Lower lobe of right lung (tissue), 2 donors: ENCODE results near the gene PRKN. TPM values are rescaled to one million over a fixed set of nuclear protein-coding genes. Genes with fewer than 3 reads are reported as not detected.
"Not testable (repeated sequence)": the region's sequence is repeated elsewhere in the genome, so short reads cannot be mapped to it uniquely, and the experiment has no call there.

Experiments
- ATAC-seq, 2 donors: fragments of 200-7000 bp; cut with Tn5 transposase; one replicate each; pipeline ENCODE4 v1.9.1; 2020 to 2022; ENCODE audit warnings: mild to moderate bottlenecking in 2 of 2, moderate library complexity in 2 of 2
- DNase-seq: peaks from one replicate; pipeline ENCODE4 v3.0.0-alpha.2; 2020
- H3K27ac ChIP-seq: fragments of 200-600 bp; one replicate; pipeline ENCODE4 v1.8.0; 2022
- H3K27me3 ChIP-seq: fragments of 200-600 bp; one replicate; pipeline ENCODE4 v1.8.0; 2022; ENCODE audit warnings: low read depth
- H3K36me3 ChIP-seq: fragments of 200-600 bp; one replicate; pipeline ENCODE4 v1.8.0; 2022; ENCODE audit warnings: mild to moderate bottlenecking
- H3K4me1 ChIP-seq: fragments of 200-600 bp; one replicate; pipeline ENCODE4 v1.8.0; 2022
- H3K4me3 ChIP-seq: fragments of 200-600 bp; one replicate; pipeline ENCODE4 v1.8.0; 2022; ENCODE audit warnings: mild to moderate bottlenecking
- H3K9me3 ChIP-seq: fragments of 200-600 bp; one replicate; pipeline ENCODE4 v1.8.0; 2022
- CTCF ChIP-seq: fragments of 200-600 bp; IDR thresholded peaks from one replicate; pipeline ENCODE4 v1.8.0; 2022; ENCODE audit warnings: antibody characterized with exemption, mild to moderate bottlenecking
- intact Hi-C: fragments of 100-400 bp; cut with DNase I; formaldehyde crosslinking; loops from one replicate; pipeline ENCODE4 v1.11.0; 2022
- total RNA-seq: library from RNA; stranded (reverse); fragmentation: NEBNext Ultra II Directional; extraction: Animal tissue kit (Norgen Biotek cat#: 25700); gene quantifications from one replicate; pipeline ENCODE4 v1.2.1, GENCODE V29; 2021
- donor health status: DM: no; HTN: yes; CAD: no; lungs with severe emphysema.

The PRKN gene
- total RNA-seq, 1 donor from 2014 or later, result 6.1 TPM

- Histone ChIP-seq H3K27me3 (no peaks in the 10 kb centered on the region), H3K4me3 (no peak overlapping the region), H3K36me3 (no peaks in the 10 kb centered on the region), H3K9me3 (no peaks in the 10 kb centered on the region), H3K4me1 (peaks cover 3% of the 10 kb centered on the region), H3K27ac (no peak overlapping the region)
- TF ChIP-seq CTCF, result no peak
- intact Hi-C loops, result no loop called here
- ATAC-seq (peak in 1 of 2 donors; percentile 36), DNase-seq (no peak)
These were observed 195.1 kb downstream of the PRKN start for GRCh38 chr6:162532283-162533008.

GRCh38 chr6:162531391-162531790, 196.2 kb downstream of the PRKN start:
- ATAC-seq, intact Hi-C loops, H3K4me3 ChIP-seq: not testable (repeated sequence)

GRCh38 chr6:162528538-162528937, 199.0 kb downstream of the PRKN start:
- TF ChIP-seq CTCF, result no peak
- peaks cover 3% of the 10 kb centered on the region for H3K4me1 ChIP-seq
- DNase-seq (no peak), ATAC-seq (no peak)
- H3K4me3 ChIP-seq, result no peak overlapping the region
- intact Hi-C loops, result no loop called here
- no peaks in the 10 kb centered on the region for H3K27me3 ChIP-seq
- H3K9me3 ChIP-seq, result no peaks in the 10 kb centered on the region
- no peak overlapping the region for H3K27ac ChIP-seq
- H3K36me3 ChIP-seq, result no peaks in the 10 kb centered on the region

More at GRCh38 chr6:162531391-162531790, 196.2 kb downstream of the PRKN start:
- not testable (repeated sequence) for H3K4me1 ChIP-seq, DNase-seq, H3K27ac ChIP-seq, H3K36me3 ChIP-seq, H3K9me3 ChIP-seq, H3K27me3 ChIP-seq

GRCh38 chr6:162526960-162527359, 200.6 kb downstream of the PRKN start:
- TF ChIP-seq CTCF, result no peak
- DNase-seq, result no peak
- H3K4me3 ChIP-seq, result no peak overlapping the region
- H3K9me3 ChIP-seq, result no peaks in the 10 kb centered on the region
- no peaks in the 10 kb centered on the region for H3K4me1 ChIP-seq
- H3K27ac ChIP-seq, result no peak overlapping the region
- no peak for ATAC-seq
- H3K36me3 ChIP-seq, result no peaks in the 10 kb centered on the region
- intact Hi-C loops, result no loop called here
- no peaks in the 10 kb centered on the region for H3K27me3 ChIP-seq

- DNase-seq (no peak), ATAC-seq (no peak)
- H3K27me3 ChIP-seq, result no peaks in the 10 kb centered on the region
- H3K36me3 ChIP-seq, result no peaks in the 10 kb centered on the region
- TF ChIP-seq CTCF, result no peak
- H3K4me1 ChIP-seq, result no peaks in the 10 kb centered on the region
- intact Hi-C loops, result no loop called here
- H3K4me3 ChIP-seq, result no peak overlapping the region
- no peak overlapping the region for H3K27ac ChIP-seq
- no peaks in the 10 kb centered on the region for H3K9me3 ChIP-seq
These were observed 202.4 kb downstream of the PRKN start for GRCh38 chr6:162525181-162525580.

- no peak overlapping the region for H3K4me3 ChIP-seq
- intact Hi-C loops, result no loop called here
- no peaks in the 10 kb centered on the region for H3K36me3 ChIP-seq
- no peak overlapping the region for H3K27ac ChIP-seq
- TF ChIP-seq CTCF, result no peak
- DNase-seq, result no peak
- no peaks in the 10 kb centered on the region for H3K4me1 ChIP-seq
- ATAC-seq, result no peak
- no peaks in the 10 kb centered on the region for H3K27me3 ChIP-seq
- no peaks in the 10 kb centered on the region for H3K9me3 ChIP-seq
These were observed 214.8 kb downstream of the PRKN start for GRCh38 chr6:162512744-162513143.
